GM18526 (cell line): ENCODE data around the gene PHC1.
A peak's percentile ranks its signal among the peaks of the same experiment; 100 is the strongest.

Experiments
- POLR2A ChIP-seq: IDR thresholded peaks from 3 replicates; pipeline ENCODE4 v1.6.1; 2011; ENCODE audit not compliant: insufficient read length; ENCODE audit errors: extremely low read depth

PHC1 gene

DNA sequence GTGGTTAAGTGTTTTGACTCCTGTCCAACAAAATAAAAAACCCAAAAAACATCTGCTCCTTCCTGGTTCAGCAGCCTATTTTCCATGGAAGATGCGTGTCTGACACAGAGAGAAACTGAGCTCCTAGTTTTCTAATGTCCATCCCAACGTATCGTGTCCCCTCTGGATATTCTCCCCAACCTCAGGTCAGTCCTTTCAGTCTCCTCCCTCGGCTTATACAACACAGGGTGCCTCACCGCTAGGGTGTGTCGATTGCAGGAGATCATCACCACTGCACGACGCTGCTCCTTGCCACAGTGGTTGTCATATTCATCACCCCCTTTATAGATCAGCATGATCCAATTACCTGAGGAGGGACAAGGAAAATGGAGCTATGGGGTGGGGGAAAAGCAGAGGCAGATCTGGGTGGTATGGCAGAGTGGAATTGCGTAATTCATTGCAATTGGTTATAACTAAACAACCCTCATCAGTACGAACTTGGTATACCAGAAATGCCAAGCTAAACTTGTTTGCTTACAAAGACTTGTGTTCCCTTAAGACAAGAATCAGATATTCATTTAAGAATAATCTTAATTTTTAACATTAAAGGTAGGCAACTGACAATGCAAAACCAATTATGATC is 29.4 kb downstream of the PHC1 start:
- no peak for TF ChIP-seq POLR2A

- no peak for TF ChIP-seq POLR2A
Measured at GRCh38 chr12:8946733-8947132, 32.4 kb downstream of the PHC1 start.

DNA sequence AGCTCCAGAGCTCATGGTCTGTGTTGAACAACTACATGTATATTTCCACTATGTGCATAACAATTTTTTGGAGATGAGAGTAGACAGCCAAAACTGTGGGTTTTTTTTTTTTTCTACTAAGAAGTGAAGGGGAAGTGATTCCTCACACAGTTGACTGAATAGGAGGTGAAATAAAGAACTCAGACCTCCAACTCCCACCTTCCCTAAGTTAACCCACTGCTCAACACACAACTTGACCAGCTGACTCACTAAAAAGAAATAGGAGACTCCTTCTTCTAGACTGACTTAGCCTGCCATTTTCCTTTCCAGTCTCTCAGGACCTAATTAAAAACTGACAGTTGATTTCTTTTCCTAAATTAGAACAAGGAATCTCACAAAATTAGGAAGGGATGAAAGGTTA is 33.4 kb downstream of the PHC1 start:
- no peak for TF ChIP-seq POLR2A

DNA sequence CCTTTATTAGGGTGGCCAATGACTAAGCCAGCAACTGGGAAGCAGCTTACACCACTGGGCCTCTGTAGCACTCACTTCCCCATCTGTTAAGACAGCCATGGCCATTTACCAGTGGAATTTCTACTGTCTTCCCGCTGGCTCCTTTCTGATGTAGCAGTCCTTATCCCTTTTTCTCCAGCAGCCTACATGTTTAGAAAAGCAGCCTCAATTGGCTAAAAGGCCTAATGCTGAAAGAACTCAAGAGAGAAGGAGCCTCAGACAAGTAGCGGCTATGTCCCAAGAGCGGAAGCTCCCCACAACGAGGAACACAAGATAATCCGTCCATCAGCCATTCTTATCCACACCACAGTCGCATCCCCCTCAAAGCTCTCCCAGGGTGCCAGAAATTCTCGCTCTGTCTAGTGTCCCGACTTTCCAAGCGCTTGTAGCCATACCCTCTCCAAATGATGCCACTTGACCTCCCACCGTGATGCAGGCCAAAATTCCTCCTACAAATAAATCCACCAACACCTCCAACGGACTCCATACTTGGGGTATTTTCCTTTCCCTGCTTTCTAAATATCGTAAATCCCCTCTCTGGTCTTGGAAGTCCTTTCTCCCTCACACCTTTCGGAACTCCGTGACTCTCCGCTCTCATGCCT is 34.5 kb downstream of the PHC1 start:
- no peak for TF ChIP-seq POLR2A

GRCh38 chr12:8949342-8950220 is 35.3 kb downstream of the PHC1 start, which contains the start of gene M6PR:
TSS of gene M6PR (minus strand) at chr12:8949645. CDS start at chr12:8946404, 3,241 bp downstream.
- peak; percentile 91 for TF ChIP-seq POLR2A

- no peak for TF ChIP-seq POLR2A
Measured at GRCh38 chr12:8950221-8950527, 35.9 kb downstream of the PHC1 start.

GRCh38 chr12:8950702-8951478 is 36.6 kb downstream of the PHC1 start:
- TF ChIP-seq POLR2A: no peak

GRCh38 chr12:8951744-8952143 is 37.4 kb downstream of the PHC1 start:
- TF ChIP-seq POLR2A: no peak

DNA sequence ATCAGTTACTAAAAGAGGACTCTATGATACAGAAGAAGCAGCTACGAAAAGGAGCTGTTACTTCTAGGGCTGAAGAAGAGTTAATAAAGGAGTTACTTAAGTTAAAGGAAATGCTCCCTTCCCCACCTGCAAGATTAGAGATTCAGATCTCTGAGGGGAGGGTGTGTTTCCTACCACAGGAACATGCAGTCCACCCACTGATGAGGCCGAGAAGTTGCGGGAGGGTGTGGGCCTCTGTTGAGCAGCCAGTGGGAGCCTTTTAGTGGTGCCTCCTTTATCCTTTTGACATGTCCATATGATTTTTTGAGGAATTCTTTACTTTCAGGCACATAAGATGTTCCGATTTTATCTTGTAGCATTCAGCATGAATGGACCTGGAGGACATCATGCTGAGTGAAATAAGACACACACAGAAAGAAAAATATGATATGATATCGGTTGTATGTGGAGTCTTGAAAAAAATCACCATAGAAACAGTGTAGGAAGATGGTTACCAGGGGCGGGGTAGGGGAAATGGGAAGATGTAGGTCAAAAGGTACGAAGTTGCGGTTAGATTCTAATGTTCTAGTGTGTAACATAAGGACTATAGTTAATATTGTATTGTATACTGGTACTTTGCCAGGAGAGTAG is 39.6 kb downstream of the PHC1 start:
- TF ChIP-seq POLR2A: no peak

- no peak for TF ChIP-seq POLR2A
Measured at GRCh38 chr12:8956073-8956472, 41.8 kb downstream of the PHC1 start.

DNA sequence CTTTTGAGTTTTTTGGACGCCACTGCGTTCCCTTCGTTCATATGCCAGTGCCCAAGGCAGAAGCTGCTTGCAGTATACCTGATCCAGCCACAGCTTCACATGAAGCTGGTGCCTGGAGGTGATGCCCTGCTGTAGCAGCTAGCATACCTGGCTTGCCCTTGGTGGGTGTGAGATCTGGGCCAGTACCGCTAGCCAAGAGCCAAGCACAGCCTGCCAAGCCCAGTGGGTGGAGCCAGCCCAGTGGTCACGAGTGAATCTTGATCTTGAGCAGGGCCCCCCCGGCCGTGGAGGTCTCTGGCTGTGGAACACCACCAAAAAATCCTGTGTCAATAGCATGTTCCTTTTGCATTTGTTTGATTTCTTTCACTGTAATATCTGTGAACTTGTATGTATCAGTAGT is 42.5 kb downstream of the PHC1 start:
- TF ChIP-seq POLR2A: no peak

DNA sequence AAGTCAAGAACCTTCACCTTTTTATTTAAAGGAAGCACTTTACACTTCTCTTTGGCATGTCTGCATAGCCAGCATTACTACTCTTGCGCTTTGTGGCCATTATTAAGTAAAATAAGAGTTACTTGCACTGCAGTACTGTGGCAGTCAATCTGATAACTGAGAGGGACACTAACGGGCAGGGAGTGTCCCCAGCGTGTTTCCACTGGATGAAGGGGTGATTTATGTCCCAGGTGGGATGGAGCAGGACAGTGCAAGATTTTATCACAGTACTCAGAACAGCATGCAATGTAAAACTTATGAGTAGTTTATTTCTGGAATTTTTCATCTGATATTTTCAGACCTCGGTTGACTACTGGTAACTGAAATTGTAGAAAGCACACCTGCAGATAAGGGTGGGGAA is 43.3 kb downstream of the PHC1 start:
- no peak for TF ChIP-seq POLR2A

DNA sequence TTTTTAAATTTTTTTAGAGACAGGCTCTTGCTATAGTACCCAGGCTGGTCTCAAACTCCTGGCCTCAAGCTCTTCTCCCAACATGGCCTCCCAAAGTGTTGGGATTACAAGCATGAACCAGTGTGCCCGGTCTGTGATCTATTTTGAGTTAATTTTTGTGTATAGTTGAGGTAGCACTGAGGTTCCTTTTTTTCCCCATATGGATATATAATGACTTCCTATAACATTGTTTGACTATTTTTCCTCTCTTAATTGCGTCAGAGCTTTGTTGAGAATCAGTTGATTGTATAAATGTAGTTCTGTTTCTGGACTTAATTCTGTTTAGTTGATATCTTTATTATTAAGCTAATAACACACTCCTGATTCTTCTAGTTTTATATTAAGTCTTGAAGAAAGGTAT is 43.8 kb downstream of the PHC1 start:
- no peak for TF ChIP-seq POLR2A

DNA sequence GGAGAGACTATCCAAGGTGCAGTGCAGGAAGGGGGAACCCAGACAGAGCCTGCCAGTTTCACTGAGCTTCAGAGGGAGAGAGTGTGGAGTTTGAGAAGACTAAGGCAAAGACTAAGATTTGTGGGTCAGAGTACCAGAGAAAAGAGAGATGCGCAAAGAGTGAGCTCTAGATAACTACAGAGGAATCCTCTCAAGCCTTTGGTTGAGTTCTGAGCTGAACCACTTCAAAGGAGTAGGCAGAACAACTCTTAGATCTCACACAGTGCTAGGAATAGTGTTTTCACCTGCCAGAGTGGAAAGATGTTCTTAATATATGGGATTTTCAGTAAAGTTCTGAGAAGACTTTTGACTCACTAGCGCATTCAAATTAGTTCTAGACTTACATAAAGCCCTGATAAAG is 45.9 kb downstream of the PHC1 start:
- TF ChIP-seq POLR2A: no peak

DNA sequence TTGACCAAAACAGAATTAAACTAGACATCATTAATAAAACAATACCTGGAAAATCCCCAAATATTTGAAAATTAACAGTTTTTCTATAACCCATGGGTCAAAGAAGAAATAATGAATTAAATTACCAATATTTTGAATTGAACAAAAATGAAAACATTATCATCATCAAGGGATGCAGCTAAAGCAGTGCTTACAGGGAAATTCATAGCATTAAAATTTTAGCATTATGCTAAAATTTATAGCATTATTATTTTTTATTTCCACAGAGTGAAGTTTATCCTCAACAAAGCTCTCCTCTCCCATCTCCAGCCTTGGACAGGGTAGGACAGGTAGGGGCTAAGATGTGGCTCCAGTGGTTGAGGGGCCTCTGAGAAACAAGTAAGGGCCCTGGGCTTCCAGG is 54.5 kb downstream of the PHC1 start:
- no peak for TF ChIP-seq POLR2A
